AG09309 (cell line): ENCODE results near the gene ICAM3.
A peak's percentile ranks its signal among the peaks of the same experiment; 100 is the strongest.

Source experiments
- DNase-seq: peaks from one replicate; pipeline ENCODE4 v3.0.0-alpha.2; 2010; ENCODE audit warnings: low read depth
- H3K4me3 ChIP-seq: 2 replicates; pipeline ENCODE4 v1.5.1; 2011; ENCODE audit warnings: mild to moderate bottlenecking, low read depth, low read length, moderate library complexity; ENCODE audit not compliant: control insufficient read depth
- TF ChIP-seq, protein P1 (sequence below): IDR thresholded peaks from 2 replicates; pipeline ENCODE4 v1.5.1; 2011; ENCODE audit warnings: mild to moderate bottlenecking, low read depth, low read length, inconsistent platforms; ENCODE audit not compliant: insufficient read depth, control insufficient read depth; ENCODE audit errors: missing control alignments

ICAM3 gene

DNA sequence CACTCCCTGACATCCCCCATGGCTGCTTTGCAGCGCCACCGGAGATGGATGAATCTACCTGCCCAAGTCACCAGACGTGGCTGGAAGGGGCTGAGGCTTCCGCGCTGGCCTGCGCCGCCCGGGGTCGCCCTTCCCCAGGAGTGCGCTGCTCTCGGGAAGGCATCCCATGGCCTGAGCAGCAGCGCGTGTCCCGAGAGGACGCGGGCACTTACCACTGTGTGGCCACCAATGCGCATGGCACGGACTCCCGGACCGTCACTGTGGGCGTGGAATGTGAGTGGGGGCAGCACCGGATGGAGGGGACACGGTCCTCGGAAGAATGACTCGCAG is 45.1 kb downstream of the ICAM3 start:
- no peak overlapping the region for H3K4me3 ChIP-seq
- no peak for DNase-seq

DNA sequence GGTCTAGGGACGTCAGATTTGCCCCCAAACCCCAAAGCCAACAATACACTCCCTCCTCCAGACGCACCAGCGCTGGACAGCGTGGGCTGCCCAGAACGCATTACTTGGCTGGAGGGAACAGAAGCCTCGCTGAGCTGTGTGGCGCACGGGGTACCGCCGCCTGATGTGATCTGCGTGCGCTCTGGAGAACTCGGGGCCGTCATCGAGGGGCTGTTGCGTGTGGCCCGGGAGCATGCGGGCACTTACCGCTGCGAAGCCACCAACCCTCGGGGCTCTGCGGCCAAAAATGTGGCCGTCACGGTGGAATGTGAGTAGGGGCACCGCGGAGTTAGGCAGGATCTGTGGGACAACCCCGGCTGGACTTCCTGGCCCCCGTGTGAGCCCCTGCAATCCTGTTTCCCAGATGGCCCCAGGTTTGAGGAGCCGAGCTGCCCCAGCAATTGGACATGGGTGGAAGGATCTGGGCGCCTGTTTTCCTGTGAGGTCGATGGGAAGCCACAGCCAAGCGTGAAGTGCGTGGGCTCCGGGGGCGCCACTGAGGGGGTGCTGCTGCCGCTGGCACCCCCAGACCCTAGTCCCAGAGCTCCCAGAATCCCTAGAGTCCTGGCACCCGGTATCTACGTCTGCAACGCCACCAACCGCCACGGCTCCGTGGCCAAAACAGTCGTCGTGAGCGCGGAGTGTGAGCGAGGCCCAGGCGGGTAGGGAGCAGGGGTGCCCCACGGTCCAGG is 45.6 kb downstream of the ICAM3 start:
- DNase-seq = no peak
- no peak overlapping the region for H3K4me3 ChIP-seq
- TF ChIP-seq, protein P1, sequence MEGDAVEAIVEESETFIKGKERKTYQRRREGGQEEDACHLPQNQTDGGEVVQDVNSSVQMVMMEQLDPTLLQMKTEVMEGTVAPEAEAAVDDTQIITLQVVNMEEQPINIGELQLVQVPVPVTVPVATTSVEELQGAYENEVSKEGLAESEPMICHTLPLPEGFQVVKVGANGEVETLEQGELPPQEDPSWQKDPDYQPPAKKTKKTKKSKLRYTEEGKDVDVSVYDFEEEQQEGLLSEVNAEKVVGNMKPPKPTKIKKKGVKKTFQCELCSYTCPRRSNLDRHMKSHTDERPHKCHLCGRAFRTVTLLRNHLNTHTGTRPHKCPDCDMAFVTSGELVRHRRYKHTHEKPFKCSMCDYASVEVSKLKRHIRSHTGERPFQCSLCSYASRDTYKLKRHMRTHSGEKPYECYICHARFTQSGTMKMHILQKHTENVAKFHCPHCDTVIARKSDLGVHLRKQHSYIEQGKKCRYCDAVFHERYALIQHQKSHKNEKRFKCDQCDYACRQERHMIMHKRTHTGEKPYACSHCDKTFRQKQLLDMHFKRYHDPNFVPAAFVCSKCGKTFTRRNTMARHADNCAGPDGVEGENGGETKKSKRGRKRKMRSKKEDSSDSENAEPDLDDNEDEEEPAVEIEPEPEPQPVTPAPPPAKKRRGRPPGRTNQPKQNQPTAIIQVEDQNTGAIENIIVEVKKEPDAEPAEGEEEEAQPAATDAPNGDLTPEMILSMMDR = no peak

More for the DNA sequence above, 45.1 kb downstream of the ICAM3 start:
- TF ChIP-seq, protein P1 = peak; percentile 2

DNA sequence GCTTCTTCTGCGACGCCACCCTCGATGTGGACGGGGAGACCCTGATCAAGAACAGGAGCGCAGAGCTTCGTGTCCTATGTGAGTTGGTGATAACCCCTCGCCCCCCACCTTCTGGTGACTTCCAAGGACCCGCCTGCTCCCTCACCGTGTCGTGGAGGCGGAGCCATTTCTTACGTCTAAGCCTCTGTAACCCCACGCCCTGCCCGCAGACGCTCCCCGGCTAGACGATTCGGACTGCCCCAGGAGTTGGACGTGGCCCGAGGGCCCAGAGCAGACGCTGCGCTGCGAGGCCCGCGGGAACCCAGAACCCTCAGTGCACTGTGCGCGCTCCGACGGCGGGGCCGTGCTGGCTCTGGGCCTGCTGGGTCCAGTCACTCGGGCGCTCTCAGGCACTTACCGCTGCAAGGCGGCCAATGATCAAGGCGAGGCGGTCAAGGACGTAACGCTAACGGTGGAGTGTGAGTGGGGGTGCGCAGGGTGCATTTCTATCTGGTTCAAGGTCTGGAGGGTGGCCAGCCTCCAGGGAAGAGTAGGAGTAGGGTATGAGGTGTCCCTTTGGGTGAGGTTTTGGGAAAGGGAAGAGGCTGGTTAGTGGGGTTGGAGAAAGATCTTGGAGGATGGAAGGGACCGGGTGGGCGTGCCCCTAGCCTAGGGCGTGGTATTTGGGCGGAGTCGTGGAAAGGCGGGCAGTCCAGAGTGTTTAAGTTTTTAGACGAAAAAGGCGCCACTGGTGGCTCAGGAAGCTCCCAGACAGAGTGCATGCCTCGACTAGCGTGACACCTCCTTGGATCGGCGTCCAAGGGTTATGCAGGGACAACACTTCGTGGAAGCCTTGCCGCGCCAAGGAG is 46.4 kb downstream of the ICAM3 start:
- DNase-seq = no peak
- H3K4me3 ChIP-seq = peak overlapping the region; percentile 59
- TF ChIP-seq, protein P1 = no peak

DNA sequence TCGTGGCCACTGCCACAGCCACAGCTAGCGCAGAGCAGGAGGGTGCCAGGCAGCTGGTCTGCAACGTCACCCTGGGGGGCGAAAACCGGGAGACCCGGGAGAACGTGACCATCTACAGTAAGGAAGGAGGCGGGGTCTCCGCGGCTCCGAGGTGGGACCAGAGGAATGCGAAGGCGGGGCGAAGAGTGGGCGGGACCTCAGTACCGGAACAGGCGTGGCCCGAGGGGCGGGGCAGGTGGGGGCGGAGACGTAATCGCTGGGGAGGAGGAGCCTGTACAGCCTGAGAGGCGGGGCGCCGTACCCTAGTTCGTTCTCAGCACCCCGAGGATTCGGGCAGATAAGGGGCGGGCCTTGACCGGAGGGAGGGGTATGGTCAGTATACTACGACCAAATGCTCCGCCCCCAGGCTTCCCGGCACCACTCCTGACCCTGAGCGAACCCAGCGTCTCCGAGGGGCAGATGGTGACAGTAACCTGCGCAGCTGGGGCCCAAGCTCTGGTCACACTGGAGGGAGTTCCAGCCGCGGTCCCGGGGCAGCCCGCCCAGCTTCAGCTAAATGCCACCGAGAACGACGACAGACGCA is 47.1 kb downstream of the ICAM3 start:
- TF ChIP-seq, protein P1 = no peak
- H3K4me3 ChIP-seq = peak overlapping the region; percentile 59
- no peak for DNase-seq

DNA sequence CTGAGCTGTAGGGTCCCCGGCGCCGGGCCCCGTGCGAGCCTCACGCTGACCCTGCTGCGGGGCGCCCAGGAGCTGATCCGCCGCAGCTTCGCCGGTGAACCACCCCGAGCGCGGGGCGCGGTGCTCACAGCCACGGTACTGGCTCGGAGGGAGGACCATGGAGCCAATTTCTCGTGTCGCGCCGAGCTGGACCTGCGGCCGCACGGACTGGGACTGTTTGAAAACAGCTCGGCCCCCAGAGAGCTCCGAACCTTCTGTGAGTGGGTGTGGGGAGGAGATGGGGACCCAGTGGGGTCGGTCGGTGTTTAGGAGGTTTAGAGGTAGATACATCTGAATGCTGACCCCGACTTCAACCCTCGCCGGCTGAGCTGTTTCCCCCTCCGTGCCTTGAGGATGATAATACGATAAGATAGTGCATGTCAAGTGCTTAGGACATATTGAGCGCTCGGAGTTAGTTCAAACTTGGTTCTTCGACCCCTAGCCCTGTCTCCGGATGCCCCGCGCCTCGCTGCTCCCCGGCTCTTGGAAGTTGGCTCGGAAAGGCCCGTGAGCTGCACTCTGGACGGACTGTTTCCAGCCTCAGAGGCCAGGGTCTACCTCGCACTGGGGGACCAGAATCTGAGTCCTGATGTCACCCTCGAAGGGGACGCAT is 47.7 kb downstream of the ICAM3 start:
- peak overlapping the region; percentile 59 for H3K4me3 ChIP-seq
- TF ChIP-seq, protein P1 = no peak
- DNase-seq = no peak

DNA sequence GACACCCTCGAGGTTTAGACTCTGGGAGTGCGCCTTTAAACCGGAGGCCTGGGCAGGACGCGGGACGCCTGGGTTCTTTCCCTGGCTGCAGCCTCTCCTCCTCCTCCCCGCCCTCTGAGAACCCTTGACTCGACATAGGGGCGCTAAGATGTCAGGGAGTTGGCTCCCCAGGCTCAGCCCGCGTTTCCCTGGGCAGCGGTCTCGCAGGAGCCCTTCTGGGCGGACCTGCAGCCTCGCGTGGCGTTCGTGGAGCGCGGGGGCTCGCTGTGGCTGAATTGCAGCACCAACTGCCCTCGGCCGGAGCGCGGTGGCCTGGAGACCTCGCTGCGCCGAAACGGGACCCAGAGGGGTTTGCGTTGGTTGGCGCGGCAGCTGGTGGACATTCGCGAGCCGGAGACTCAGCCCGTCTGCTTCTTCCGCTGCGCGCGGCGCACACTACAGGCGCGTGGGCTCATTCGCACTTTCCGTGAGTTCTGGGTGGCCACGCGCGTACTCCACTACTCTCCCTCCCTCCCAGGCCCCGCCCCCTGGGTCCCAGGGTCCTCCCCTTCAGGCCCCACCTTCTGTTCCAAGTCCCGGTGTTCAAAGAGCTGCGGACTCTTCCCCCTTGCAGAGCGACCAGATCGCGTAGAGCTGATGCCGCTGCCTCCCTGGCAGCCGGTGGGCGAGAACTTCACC is 48.4 kb downstream of the ICAM3 start:
- no peak for DNase-seq
- peak overlapping the region; percentile 59 for H3K4me3 ChIP-seq
- TF ChIP-seq, protein P1 = no peak
